GM15510 (cell line): ENCODE results near the gene DIS3L2.

Experiments
- POLR2A ChIP-seq: IDR thresholded peaks from 3 replicates; pipeline ENCODE4 v1.6.1; 2011; ENCODE audit warnings: borderline replicate concordance; ENCODE audit not compliant: insufficient read length; ENCODE audit errors: extremely low read depth

The DIS3L2 gene

DNA sequence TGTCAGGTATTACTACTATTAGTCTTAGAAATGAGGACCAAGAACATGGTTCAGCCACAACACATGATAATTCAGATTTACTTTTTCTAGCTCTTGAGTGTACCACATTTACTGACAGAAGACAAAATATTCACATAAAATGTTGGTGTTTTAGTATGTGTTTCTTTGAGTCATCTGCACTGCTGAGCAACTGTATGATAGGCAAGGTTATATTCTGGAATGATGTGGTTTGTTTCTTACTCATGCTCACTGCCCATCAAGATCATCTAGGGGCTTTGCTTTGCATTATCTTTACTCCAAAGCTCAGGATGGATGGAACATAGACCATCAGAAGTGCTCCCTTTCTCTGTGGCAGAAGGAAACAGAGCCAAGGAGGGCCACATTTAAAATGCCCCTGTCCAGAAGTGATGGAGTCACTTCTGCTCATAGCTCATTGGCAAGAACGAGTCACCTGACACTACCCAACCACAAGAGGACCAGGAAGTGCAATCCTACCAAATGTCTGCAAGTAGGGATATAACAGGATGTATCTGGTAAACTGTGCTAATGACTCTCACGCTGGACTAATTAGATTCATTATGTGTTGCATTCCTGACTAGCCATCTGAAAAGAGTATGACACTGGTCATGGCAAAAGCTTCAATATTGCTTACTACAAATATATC is 81.5 kb downstream of the DIS3L2 start:
- no peak for TF ChIP-seq POLR2A

DNA sequence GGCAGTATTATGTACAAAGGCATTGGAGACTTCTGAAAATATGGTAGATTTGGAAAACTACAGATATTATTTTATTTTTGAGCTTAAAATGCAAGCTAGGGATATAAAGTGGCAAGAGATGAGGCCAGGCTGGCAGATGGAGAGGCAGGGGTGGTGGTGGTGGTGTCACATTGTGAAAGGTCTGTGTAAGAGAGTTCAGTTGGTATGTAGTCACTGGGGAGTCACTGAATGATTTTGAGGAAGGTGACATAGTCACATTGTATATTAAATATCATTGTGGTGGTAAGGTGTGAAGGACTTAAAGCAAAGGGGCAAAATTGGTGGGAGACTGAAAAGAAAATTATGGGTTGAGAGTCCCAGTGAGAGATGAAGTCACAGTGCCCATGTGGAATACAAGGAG is 82.5 kb downstream of the DIS3L2 start:
- no peak for TF ChIP-seq POLR2A

DNA sequence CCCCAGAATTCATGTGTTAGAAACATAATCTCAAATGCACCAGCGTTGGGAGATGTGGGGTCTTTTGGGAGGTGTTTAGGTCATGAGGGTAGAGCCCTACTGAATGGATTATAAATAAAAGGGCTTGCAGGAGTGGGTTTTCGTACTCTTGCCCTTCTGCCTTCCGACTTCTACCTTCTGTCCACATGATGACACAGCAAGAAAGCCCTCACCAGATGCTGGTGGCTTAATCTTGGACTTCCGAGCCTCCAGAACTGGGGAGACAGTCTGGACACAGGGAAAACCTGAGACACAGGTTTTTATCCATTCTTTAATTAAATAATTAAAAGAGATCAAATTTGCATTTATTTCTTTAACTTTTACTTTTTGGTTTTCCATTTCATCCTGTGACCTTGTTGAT is 87.8 kb downstream of the DIS3L2 start:
- no peak for TF ChIP-seq POLR2A

DNA sequence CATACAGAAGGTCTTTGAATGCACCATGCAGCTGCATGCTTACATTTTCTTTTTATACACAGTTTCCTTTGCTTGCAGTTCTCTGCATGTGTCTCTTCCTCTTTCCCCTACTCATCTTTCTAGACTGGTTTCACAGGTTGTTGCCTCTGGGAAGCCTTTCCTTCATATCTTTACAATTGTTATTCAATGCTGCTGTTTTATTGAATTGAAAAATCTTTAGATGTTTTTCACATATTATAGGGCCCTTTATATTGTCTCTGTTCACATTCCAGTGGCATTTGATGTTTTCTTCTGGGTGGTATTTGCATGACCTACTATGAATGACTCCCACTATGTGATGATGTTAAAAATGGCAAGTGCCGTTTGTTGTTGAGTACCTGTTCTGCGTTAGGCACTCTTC is 91.1 kb downstream of the DIS3L2 start:
- TF ChIP-seq POLR2A = no peak

DNA sequence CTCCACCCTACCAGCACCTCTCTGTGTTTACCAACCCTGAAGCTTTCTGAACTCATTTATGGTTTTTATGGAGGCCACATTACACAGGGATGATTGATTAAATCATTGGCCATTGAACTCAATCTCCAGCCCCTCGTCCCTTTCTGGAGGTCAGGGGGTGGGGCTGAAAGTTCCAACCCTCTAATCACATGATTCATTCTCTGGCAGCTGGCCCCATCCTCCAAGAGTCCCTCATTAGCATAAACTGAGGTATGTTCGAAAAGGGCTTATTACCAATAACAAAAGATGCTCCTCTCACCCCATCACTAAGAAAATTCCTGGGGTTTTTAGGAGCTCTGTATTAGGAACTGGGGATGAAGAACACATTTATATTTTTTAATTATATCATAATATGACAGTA is 92.3 kb downstream of the DIS3L2 start:
- TF ChIP-seq POLR2A = no peak

DNA sequence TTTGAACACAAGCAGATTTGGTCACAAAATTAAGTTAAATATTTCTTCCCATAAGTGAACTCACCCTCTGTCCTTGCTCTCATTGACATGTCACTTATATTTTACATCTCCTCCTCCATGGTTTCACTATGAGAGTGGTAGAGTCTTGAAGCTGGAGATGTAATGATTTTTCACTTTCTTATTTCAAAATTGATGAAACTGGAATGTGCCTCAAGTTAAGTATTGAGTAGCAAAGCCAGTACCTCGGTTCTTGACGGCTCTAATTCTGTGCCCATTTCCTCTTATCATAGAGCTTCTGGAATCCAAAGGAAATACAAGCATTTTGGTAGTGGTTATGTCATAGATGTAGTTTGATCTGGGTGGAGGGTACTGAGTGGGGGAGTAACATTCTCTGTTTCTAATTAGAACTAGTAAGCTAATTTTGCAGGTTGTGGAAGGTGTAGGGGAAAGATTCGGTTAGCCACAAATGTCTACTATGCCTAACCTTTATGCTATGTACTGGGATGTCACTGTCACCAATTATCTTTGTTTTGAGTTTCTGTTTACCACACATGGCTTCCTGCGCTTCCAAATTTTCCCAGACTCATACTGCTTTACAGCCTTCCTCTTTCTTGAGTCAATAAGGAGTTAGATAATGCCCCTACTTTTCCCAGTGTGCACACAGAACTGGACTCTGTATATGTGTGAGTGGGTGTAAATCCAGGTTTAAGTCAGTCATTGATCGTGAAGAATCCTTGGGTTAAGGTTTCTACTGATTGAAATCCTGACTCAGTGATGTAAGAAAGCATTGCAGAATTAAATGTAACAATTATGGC is 96.8 kb downstream of the DIS3L2 start:
- no peak for TF ChIP-seq POLR2A

DNA sequence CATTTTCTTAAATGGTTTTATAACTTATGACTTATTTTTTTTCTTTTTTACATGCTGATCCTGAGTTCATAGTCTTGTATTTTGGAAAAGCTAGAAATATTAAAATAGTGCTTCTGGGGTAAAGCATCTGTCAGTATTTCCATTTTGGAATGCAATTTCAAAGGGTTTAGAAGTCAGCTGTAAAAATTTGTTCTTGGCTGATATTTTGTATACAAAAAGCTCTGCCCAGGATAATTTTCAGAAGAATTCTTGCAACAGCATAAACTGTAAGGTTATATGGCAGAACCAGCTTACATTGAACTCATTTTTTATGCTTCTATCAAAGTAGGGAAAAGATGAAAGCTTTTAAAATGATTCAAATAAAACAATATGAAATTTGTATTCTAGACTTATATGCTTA is 97.4 kb downstream of the DIS3L2 start:
- TF ChIP-seq POLR2A = no peak

DNA sequence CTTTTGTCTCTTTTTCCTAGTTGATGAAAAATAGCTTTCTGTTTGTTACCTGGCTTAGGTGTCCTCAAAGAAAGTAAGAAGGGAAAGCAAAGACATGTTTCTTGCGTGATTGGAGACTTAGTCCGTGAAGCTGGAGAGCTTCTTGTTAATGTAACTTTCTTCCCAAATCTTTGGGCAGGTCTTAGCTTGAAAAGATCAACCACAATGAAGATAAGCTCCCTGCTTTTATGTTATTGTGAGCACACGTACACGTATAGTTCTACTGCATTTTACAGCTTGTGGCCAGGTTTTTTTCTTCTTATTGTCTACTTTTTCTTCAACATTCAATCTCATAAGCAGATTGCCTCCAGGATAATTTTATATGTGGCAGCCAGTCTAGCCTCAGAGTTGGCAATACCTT is 99.8 kb downstream of the DIS3L2 start:
- no peak for TF ChIP-seq POLR2A

DNA sequence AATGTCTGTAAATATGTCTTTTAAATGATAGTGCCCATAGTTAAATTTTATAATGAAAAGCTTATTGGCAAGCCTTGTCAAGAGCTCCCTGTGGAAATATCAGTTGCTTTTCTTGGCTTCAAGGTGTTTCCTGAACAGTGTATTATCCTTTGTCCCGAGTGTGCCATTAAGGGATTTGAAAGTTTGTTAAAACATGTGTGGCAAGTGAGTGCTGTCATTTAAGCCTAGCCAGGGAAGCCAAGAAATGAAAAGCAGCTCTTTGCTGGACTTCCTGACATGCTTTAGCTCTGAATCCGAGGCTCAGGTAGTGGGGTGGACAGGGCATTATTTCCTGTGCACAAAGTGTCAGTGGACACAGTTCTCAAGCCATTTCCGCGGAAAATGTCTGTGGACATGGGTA is 111.5 kb downstream of the DIS3L2 start:
- no peak for TF ChIP-seq POLR2A

DNA sequence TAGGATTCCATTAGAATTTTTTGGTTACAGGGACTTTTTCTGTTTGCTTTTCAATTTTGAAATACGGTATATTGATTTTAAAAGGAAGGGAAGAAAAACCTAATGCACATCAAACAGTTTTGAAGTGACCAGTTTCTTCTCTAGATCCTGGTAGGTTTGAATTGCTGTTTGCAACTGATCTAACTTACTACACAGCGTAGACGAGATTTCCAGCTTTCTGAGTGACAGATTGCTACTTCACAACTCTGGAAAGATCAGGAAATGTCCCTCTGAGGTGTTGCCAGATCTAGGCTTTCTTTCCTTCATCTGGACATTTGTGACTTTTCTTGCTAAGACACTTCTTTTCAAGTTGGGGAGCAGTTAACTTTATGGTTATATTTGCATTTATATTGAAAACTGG is 112.2 kb downstream of the DIS3L2 start:
- no peak for TF ChIP-seq POLR2A

DNA sequence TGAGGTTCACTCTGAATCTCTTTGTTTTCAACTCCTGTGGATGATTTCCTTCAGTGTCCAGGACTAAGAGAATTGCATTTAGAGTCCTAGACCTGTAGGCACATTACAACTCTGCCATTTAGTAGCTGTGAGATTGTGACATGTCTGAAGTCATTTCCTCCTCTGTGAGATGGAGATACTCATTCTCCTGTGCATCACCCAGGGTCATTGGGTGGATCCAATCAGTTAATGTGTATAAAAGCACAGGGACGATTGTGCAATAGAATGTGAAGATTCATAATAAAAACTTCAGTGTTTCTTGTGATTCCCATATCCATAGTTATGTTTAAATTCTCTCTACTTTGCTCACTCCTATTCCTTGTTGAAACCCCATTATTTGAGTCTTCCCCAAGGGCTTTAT is 113.6 kb downstream of the DIS3L2 start:
- no peak for TF ChIP-seq POLR2A

DNA sequence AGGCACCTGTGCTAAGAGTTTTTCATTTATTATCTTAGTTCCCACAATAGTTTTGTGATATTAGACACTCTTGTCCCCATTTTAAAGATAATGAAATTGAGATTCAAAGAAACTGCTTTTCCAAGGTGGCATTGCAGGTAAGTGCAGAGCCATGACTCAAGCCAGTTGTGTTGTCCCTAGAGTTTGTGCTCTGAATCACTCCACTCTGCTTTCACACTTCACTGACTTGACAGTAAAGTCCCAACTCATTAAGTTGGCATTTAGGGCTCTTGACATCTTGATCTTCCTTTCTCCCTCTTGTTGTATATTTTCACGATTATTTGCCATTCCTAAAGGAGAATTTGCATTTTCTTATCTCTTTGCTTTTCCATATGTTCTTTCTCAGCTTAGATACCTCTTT is 114.3 kb downstream of the DIS3L2 start:
- TF ChIP-seq POLR2A = no peak

DNA sequence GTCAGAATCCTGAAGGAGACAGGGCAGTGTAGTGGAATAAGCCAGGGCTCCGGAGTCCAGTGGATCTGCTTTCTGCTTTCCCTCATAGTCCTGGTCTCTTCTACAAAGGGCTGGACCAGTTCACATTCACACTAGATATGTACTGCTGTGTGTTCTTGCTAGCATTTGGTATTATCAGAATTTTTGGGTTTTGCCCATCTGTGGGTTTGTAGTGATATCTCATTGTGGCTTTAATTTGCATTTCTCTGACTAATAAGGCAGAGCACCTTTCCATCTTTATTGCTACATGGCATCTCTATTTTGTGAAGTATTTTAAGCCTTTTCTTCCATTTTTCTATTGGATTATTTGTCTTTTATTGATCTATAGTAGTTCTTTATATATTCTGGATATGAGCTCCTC is 114.8 kb downstream of the DIS3L2 start:
- TF ChIP-seq POLR2A = no peak

DNA sequence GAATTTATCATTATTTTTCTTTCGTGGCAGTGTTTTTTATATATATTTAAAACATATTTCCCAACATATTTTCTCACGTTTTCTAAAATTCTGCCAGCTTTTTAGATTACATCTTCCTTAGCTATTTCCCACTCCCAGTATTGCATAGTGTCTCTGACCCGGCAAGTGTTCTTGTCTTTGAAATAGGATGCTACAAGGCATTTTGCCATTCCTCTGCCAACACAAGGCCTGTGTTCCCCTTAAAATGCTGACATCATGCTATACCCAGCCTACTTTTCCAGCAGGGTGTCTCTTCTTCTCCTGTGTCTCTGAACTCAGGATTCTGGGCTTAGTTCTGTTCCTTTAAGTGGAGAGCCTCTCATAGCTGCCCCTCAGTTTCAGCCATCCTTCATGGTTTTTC is 115.2 kb downstream of the DIS3L2 start:
- TF ChIP-seq POLR2A = no peak

DNA sequence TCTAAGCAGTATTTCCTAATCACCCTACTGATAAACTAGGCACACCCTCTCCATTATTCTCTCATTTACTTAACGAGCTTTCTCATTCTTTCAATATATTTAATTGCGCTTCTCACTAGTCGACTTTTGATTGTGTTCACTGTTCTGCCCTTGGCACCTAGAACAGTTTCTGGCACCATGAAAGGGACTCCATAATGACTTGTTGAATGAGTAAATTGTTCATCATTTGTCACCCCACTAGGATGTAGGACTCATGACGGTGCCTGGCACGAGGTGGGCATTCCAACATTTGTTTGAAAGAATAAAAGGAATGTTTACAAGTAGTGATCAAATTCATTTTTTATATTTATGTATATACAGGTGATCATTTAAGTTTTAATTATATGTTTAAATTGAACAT is 123.7 kb downstream of the DIS3L2 start:
- TF ChIP-seq POLR2A = no peak

DNA sequence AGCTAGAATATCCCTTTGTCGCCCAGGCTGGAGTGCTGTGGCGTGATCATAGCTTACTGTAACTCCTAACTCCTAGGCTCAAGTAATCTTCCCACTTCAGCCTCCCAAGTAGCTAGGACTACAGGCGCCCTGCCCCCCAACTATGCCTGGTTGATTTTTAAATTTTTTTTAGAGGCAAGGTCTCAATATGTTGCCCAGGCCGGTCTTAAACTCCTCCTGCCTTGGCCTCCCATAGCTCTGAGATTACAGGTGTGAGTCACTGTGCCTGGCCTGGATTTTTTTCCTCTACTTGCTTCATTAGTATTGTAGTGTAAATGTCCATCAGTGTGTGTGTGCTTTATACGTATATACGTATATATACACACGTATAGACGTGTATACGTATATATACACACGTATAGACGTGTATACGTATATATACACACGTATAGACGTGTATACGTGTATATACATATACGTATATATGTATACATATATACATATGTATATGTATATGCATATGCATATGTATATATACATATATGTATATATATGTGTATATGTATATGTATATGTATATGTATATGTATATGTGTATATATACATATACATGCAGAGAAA is 124.4 kb downstream of the DIS3L2 start:
- TF ChIP-seq POLR2A = no peak
